ENCODE measurements around the gene NRP2. TPM values are rescaled to one million over a fixed set of nuclear protein-coding genes. Genes with fewer than 3 reads are reported as not detected.

The NRP2 gene
- total RNA-seq, 1 experiment from 2014 or later: 1.2 TPM

DNA sequence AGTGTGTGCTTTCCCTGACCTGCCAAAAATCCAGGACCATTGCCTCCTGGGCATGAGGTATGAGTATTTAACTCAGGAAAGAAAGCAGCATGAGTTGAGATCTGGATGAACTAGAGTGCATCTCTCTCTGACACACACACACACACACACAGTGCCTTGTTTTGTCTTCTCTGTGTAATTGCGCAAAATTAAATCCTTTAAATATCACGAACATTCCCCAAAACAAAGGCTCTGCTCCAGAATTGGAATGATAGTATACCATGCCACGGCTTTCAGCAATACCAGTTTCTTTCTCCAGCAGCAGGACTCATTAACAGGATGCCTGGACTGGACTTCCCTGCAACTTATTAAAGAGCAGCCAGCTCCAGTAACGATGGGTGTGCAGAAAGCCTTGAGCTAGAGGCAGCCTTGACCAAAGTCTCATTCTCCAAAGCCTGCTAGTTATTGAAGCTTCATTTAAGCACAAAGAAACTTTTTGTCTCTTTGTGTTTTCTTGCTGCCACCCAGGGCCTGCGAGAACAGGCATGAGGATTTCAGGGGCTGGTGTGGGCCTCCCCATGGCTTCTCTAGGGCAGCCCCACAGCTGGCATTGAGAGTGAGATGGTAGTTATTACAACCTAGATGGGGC is 101.7 kb downstream of the NRP2 start:
- Histone ChIP-seq H3K27ac (ENCODE audit: low read depth, low read length) (no peak overlapping the region), H3K4me1 (ENCODE audit: control insufficient read depth in 1 of 2, insufficient read depth in 2 of 2, low read length in 2 of 2) (0 out of 4 replicates have a peak, but pooled peaks cover 2 to 6% of the 10 kb centered on the region in 2 experiments), H3K27me3 (ENCODE audit: insufficient read depth, low read length) (peaks cover 13% of the 10 kb centered on the region; the same call in 1 of the 2 replicates), H3K9me3 (ENCODE audit: control insufficient read depth in 1 of 2, insufficient read depth in 1 of 2, low read depth in 1 of 2, low read length in 2 of 2) (no peaks in the 10 kb centered on the region), H3K9ac (ENCODE audit: low read length) (no peak overlapping the region), H4K20me1 (ENCODE audit: insufficient read depth) (no peaks in the 10 kb centered on the region), H3K36me3 (ENCODE audit: control insufficient read depth in 1 of 2, insufficient read depth in 2 of 2, low read length in 2 of 2) (no peaks in the 10 kb centered on the region), H2AFZ (ENCODE audit: low read depth, low read length, poor library complexity, severe bottlenecking) (no peak overlapping the region), H3K4me2 (ENCODE audit: low read length) (no peak overlapping the region), H3K4me3 (replicated peaks in 1 of 2; ENCODE audit: low read depth in 1 of 2, low read length in 2 of 2) (no peak overlapping the region), H3K79me2 (ENCODE audit: insufficient read depth, low read length) (no peaks in the 10 kb centered on the region), H3K9me2 (ENCODE audit: insufficient read depth) (no peaks in the 10 kb centered on the region)
- POLR2A ChIA-PET: no interaction called here
- intact Hi-C loops (cut with micrococcal nuclease): no loop called here
- no peak for TF ChIP-seq EZH2phosphoT487 (IDR thresholded peaks at IDR 0.05; ENCODE audit: borderline replicate concordance)
- no peak for TF ChIP-seq TCF7L2 (IDR thresholded peaks at IDR 0.05; ENCODE audit: borderline replicate concordance, extremely low read depth, insufficient read depth, insufficient read length)
- TF ChIP-seq RAD21 (IDR thresholded peaks at IDR 0.05; ENCODE audit: low read depth): no peak
- no peak for TF ChIP-seq SIN3A (IDR thresholded peaks at IDR 0.05; ENCODE audit: low read depth)
- TF ChIP-seq, protein P1, sequence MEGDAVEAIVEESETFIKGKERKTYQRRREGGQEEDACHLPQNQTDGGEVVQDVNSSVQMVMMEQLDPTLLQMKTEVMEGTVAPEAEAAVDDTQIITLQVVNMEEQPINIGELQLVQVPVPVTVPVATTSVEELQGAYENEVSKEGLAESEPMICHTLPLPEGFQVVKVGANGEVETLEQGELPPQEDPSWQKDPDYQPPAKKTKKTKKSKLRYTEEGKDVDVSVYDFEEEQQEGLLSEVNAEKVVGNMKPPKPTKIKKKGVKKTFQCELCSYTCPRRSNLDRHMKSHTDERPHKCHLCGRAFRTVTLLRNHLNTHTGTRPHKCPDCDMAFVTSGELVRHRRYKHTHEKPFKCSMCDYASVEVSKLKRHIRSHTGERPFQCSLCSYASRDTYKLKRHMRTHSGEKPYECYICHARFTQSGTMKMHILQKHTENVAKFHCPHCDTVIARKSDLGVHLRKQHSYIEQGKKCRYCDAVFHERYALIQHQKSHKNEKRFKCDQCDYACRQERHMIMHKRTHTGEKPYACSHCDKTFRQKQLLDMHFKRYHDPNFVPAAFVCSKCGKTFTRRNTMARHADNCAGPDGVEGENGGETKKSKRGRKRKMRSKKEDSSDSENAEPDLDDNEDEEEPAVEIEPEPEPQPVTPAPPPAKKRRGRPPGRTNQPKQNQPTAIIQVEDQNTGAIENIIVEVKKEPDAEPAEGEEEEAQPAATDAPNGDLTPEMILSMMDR (IDR thresholded peaks at IDR 0.05 in 2 of 3, conservative IDR thresholded peaks at IDR 0.05 in 1 of 3; ENCODE audit: borderline replicate concordance in 1 of 3, insufficient read depth in 1 of 3, low read depth in 2 of 3, low read length in 2 of 3): no peak
- TF ChIP-seq, protein P2, sequence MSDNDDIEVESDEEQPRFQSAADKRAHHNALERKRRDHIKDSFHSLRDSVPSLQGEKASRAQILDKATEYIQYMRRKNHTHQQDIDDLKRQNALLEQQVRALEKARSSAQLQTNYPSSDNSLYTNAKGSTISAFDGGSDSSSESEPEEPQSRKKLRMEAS (IDR thresholded peaks at IDR 0.05): no peak
- TF ChIP-seq ZNF274 (IDR thresholded peaks at IDR 0.05; ENCODE audit: low read depth, low read length): no peak
- no peak for TF ChIP-seq JUND (IDR thresholded peaks at IDR 0.05)
- CTCF ChIA-PET: no interaction called here
- DNase-seq (ENCODE audit: low read depth, low spot score): no peak
- RAD21 ChIA-PET (ENCODE audit: low non-redundant PET in 1 of 2, low total read pairs in 2 of 2, uncharacterized antibody in 2 of 2, unreplicated experiment in 2 of 2): no interaction called here
- no TSS peak for BruUV-seq (replicated peaks)
- no peak for ATAC-seq

Measured in HCT116 (cell line).